GM18517 (cell line): ENCODE data around the gene BACH1.
A peak's percentile ranks its signal among the peaks of the same experiment; 100 is the strongest.
"Not testable (repeated sequence)": the region's sequence is repeated elsewhere in the genome, so short reads cannot be mapped to it uniquely, and the experiment has no call there.

ENCODE experiments used
- ATAC-seq: cut with Tn5 transposase; IDR thresholded peaks from one replicate; pipeline ENCODE4 v1.9.1; 2021; ENCODE audit warnings: mild to moderate bottlenecking, moderate library complexity; ENCODE audit not compliant: unreplicated experiment

The BACH1 gene

DNA sequence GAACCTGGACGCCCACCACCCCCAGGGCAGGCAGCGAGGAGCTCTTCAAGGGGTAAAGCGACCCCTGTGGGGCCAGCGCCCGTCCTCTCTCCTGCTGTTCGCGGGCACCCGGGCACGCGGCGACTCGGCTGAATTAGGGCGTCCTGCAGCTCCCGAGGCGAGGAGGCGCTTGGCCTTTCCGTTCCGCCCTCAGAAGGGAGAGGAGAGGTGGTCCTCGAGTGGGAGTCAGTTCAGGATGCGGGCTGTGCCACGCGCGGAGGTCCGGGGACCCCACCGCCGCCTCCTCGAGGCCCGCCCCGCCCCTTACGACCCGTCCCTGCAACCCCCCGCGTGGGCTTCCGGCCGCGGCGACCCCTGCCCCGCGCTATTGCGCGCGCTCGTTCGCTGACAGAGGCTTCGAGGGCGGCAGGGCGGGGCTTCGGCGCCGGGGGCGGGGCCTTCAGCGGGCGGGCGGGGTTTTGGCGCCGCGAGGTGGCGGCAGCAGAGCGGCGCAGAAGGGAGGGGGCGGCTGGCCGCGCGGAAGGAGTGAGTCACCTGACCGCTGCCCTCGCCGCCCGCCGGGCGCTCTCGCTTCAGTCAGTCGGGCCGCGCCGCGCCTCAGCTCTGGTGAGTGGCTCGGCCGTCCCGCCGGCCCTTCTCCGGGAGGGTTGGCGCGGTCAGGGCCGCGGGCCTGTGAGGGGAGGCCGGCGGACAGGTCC, at the start of gene BACH1:
Gene BACH1, plus strand, starts transcription at position 575 of the 698 bp plus-strand sequence. CDS start 22,359 bp downstream, outside the sequence.
- ATAC-seq, result no peak

DNA sequence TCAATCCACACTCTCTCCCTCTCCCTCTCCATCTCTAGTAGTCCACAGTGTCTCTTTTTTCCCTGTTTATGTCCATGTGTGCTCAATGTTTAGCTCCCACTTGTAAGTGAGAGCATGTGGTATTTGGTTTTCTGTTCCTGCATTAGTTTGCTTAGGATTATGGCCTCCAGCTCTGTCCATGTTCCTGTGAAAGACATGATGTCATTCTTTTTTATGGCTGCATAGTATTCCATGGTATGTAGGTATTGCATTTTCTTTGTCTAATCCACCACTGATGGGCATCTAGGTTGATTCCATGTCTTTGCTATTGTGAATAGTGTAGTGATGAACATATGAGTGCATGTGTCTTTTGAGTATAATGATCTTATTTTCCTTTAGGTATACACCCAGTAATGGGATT, 49.4 kb upstream of the BACH1 start:
- not testable (repeated sequence) for ATAC-seq

DNA sequence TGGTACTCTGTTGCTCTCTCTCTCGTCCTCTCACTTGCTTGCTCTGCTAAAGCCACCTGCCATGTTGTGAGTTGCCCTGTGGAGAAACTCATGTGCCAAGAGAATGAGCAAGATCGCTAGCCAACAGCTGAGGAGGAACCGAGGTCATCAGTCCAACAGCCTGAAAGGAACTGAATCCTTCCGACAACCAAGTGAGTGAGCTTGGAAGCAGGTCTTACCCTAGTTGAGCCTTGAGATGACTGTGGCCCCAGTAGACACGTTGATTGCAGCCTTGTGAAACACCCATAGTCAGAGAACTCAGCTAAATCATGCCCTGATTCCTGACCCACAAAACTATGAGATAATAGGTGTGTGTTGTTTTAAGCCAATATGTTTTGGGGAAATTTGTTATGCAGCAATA, 48.1 kb upstream of the BACH1 start:
- ATAC-seq, result no peak

DNA sequence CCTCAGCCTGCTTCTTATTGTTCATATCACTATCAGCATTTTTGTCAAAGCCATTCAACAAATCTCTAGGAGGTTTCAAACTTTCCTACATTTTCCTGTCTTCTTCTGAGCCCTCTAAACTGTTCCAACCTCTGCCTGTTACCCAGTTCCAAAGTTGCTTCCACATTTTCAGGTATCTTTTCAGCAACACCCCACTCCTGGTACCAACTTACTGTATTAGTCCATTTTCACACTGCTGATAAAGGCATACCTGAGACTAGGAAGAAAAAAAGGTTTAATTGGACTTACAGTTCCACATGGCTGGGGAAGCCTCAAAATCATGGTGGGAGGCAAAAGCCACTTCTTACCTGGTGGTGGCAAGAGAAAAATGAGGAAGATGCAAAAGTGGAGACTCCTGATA, 44.9 kb upstream of the BACH1 start:
- not testable (repeated sequence) for ATAC-seq

DNA sequence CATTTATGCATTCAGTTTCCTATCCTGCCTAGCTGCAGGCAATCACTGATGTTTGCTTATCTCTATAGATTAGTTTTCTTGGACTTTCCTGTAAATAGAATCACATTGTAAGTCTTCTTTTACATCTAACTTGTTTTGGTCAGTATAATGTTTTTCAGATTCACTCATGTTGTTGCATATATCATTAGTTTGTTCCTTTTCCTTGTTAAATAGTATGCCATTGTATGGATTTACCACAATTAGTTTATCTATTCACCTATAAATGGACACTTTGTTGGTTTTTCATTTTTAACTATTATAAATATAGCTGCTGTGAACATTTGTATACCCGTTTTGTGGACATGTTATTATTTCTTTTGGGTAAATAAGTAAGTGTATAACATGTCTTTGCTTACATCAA, 44.2 kb upstream of the BACH1 start:
- no peak for ATAC-seq

DNA sequence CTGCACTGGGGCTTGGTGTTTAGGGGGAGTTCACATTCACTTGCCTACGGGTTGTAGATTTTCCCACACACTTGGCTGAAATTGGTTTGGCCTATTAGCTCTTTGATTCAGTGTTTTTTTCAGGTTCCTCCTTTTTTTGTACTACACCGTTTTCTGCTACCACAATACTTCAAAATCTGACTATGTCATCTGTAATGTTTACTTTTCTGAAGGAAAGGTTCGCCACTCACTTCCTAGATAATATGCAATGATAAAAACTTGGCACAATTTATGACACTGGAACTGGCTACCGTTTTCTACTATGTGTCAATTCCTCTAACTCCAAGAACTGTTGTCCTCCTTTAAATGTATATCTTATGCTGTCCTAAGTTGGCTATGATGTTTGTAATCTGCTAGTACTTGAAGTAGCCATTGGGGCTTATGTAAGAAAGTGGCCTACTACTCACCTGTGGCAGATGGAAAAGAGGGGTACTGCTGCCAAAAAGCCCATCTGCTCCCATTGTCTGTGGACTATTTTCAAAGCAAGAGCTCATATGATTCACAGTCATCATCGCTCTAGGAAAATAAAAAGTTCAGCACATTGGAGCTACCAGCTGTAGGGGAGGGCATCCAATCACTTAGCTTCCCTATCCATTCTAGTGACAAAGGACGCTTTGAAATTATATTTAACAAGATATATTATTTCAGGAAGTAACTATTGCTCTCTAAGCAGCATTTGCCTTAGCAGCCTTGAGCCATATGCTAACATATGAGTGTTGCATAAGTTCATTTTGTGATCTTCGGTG, 42.4 kb upstream of the BACH1 start:
- no peak for ATAC-seq

DNA sequence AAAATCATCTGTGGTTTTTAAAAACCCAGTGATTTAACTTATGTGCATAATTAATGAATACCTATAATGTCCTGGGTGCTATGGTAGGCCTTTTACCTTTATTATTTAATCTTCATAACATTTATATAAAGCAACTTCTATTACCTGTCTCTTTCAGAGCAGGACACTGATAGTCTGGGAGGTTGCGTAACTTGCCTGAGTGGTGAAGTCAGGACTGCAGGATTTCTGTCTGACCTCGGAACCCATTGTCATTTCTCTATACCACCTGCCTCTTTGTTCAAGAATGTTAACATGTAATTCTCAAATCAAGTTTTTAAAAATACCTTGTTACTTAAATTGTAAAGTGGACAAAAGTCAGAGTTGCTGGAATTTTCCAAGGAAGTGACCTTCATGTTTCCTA, 41.0 kb upstream of the BACH1 start:
- ATAC-seq, result no peak

DNA sequence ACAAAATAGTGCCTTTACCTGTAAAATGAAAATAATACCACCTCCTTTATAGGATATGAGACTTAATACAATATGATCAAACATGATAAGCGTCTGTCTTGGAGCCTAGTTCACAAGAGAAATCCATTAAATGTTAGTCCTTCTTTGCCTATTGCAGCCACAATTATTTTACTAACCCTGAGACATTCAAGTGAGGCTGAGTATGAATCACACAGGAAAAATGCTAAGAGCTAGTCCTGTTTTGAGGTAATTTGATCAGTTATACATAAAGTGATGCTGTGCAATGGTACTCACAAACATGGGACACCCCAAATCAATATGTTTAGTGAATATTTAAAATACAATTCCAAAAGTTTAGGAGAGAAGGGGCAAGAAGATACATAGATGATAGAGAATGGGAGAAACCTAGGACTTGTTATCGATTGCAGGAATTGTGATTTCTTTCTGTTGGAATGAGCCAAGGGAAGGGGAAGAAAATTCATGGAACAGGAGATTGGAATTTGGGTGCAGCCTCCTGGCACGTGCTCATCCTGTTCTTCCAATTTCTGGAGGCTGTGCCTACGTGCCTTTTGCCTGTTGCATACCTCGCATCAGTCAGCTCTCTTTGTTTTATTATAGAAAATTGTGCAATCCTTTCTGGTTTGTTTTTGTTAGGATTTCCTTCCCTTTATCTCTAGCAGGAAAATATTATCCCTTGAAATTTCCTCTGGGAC, 39.9 kb upstream of the BACH1 start:
- ATAC-seq, result no peak

DNA sequence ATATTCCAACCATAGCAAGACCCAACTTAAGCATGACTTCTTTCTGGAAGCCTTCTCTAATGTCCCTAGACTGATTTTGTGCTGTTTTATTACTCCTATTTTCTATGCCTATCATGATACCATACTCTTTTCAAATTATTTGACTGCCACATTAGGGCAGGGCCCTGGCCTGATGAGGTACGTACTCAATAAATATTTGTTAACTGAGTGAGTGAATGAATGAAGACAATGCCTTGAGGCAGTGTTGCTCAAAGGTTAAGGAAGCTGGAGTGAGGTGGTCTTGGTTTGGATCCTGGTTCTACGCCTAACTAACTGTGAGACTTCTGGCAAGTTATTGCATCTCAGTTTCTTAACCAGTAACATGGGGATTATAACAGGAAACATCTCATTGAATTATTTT, 38.3 kb upstream of the BACH1 start:
- ATAC-seq, result no peak

DNA sequence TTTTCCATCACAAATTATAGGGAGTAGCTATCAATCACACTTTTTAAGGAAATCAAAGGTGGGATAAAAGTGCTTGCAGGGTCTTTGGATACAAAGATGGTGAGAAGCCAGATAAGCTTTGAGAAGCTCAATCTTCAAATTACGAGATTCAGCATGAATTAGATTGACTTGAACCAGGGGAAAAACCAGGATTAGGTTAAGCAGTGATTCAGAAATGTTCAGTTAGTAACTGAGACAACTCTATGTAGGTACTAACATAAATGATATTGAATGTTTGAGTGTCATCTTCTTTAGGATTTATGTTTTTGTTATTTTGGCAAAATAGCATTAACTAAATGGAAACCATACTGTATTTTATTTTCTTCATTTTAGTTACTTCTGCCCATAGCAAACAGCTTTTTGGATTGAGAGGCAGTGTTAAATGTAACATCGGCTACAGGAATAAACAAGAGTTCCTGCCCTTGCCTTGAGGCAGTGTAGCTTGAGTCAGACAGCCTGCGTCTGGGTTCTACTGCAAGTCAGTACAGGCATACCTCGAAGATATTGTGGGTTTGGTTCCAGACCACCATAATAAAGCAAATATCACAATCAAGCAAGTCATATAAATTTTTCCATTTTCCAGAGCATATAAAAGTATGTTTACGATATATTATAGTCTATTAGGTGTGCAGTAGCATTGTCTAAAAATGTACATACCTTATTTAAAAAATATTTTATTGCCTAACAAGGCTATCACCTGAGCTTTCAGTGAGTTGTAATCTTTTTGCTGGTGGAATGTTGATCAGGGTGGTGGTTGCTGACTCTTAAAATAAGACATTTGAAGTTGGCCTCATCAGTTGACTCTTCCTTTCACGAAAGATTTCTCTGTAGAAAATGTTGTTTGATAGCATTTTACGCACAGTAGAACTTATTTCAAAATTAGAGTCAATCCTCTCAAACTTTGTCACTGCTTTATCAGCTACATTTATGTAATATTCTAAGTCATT, 36.9 kb upstream of the BACH1 start:
- no peak for ATAC-seq

DNA sequence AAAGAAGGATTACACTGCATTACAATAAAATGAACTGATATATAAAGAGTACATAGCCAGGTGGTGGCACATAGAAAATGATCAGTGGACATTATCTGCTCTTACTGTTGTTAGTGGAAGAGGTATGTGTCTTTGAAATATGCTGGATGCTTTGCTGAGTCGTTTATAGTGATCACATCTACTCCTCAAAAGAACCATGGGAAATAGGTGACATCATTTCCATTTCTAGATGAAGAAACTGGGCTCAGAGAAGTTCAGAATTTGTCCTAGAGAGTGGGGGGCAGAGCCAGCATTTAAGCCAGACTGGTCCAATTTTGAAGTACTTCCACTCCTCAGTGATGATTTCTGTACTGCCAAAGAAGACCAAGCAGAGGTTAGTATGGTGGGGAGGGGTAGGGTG, 34.0 kb upstream of the BACH1 start:
- no peak for ATAC-seq

DNA sequence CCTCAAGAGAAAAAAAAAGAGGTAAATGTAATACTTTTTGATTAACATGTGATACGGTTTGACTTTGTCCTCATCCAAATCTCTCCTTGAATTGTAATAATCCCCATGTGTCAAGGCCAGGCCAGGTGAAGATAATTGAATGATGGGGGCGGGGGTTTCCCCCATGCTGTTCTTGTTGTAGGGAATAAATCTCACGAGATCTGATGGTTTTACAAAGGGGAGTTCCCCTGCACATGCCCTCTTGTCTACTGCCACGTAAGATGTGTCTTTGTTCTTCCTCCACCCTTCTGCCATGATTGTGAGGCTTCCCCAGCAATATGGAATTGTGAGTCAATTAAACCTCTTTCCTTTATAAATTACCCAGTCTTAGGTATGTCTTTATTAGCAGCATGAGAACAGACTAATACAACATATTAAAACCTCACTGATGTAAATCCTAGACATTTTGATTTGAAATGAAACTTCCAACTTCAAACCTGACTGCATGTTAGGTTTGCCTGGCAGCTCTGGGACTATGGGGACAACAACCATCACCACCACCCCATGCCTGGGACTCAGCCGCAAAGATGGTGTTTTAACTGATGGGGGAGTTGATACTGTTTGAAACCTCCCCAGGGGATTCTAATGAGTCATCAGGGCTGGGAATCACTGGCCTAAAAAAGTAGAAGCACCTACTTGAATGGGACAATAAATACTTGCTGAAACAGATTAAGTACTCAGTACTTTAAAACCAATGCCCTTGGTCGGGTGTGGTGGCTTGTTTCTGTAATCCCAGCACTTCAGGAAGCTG, 32.8 kb upstream of the BACH1 start:
- peak; percentile 68 for ATAC-seq

DNA sequence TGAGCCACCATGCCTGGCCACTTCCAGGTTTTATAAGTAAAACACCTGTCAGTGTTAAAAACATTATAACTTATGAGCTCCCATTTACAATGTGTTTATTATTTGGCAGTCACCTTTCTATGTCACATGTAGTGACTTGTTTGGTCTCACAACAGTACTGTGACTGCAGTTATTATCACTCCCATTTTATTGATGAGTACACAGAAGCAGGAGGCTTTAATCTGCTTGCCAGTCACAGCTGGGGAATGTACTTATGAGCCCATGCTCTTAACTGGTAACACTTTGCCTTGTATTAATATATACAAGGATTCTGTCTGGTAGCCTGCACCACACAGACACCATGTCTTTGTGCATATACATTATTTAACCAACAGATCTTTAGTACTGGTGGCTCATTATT, 31.1 kb upstream of the BACH1 start:
- ATAC-seq, result no peak

DNA sequence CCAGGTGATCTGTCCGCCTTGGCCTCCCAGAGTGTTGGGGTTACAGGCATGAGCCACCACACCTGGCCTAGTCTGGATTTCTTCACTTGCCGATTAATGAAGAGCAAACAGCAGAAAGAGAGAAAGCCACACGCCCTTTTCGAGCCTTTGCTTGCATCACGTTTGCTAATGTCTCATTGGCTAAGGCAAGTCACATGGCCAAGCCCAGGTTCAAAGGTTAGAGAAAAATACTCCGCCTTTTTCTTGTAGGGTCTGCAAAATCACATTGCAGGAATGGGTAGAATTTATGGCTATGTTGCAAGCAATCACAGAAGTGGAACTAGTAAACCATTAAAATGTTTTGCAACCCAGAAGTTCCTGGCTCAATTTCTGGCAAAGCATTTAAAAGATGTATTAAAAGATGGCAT, 26.8 kb upstream of the BACH1 start:
- ATAC-seq, result no peak

DNA sequence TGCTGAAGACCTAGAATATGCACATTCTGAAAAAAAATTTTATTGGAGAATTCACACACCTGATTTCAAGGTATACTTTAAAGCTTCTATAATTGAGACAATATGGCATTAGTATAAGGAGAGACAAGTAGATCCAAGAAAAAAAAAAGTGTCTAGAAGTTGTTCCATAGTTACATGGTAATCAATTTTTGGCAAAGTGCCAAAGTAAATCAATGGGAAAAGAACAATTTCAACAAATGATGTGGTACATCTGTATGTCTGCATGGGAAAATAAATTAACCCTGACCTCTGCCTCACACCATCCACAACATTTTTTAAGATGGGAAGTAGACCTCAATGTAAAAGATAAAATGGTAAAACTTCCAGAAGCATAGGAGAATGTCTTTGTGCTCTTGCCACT, 21.3 kb upstream of the BACH1 start:
- no peak for ATAC-seq

DNA sequence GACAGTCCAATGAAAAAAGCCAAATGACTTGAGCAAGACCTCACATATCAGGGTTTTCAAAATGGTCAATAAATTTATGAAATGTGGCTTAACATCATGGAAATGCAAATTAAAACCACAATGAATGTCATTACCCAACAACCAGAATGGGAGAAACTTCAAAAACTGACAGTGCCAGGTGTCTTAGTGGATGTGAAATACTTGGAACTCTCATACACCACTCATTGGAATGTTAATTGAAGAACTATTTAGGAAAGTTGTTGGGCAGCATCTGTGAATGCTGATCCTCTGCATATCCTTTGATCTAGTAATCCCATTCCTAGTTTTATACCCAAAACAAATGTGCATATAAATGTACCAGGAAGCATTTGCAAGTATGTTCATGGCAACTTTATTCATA, 19.2 kb upstream of the BACH1 start:
- ATAC-seq, result no peak

DNA sequence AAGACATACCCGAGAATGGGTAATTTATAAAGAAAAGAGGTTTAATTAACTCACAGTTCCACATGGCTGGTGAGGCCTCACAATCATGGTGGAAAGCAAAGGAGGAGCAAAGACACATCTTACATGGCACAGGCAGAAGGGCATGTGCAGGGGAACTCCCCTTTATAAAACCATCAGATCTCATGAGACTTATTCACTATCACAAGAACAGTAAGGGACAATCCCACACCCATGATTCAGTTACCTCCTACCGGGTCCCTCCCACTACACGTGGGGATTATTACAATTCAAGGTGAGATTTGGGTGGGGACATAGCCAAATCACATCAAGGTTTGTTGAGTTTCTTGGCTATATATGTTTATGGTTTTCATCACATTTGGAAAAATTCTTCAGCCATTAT, 16.9 kb upstream of the BACH1 start:
- not testable (repeated sequence) for ATAC-seq

DNA sequence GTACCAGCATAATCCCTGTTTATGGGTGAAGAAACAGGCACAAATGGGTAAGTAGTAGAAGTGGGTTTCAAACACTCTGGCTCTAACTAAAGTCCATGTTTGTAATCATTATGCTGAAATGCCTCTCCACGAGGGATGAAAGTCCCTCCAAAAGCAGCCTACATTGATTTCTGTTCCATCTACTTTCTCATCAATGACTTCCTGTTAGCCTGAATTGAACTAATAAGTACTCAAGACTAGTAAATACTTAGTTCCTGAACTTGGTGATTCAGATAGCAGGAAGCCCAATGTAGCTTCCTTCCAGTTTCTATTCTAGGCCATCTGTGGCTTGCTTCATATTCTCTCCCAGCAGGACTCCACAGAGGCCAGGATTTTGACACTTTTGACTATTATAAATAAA, 11.3 kb upstream of the BACH1 start:
- no peak for ATAC-seq

DNA sequence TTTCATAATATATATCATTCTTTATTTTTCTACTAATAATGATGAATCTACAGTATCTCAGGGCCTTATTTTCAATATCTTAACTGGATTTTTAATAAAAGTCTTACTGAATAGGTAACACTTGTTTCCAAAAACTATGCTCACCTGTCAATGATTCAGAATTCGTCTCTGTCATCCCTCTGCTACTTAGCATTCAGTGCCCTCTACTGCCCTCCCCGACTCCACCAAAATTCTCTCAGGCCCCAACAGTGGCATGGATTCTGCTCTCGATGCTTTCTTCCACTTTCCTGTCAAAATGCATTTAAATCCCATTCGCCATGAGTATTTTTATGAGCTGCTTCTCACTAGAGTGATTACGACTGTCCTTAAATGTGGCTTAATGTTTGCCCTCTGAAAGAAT, 10.5 kb upstream of the BACH1 start:
- ATAC-seq, result no peak

DNA sequence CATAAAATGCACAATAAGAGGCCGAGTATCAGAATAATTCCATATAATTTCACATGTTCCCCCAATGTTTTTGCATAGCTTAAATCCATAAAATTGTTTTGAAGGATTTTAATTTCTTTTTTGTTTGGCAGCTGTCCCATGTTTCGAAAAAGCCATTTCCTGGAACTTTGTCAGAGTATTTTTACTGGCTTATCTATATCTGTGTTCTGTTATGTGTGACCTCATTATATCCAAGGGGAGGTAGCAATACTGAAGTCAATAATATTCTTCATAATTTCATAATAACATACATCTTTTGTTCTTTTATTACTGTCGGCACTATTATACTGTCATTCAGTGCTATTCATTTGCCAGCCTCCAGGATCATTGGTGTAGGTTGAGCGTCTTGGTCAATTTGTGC, 9.4 kb upstream of the BACH1 start:
- ATAC-seq, result no peak
